Neural progenitor cell (in vitro differentiated cells): Measurements from ENCODE around the gene DTD1.

Source experiments
- CTCF ChIP-seq: fragments of 200-600 bp; sonication (generic); IDR thresholded peaks from 2 replicates; pipeline ENCODE4 v1.5.1; 2017; ENCODE audit warnings: antibody characterized with exemption, mild to moderate bottlenecking
- EZH2 ChIP-seq: fragments of 200-600 bp; sonication (generic); IDR thresholded peaks from 2 replicates; pipeline ENCODE4 v1.6.1; 2017; ENCODE audit warnings: antibody characterized with exemption, mild to moderate bottlenecking, moderate library complexity

- no peak for TF ChIP-seq CTCF
- no peak for TF ChIP-seq EZH2
Observed at GRCh38 chr20:18773566-18773965, 185.7 kb downstream of the DTD1 start.
